HG03571 (cell line): ENCODE data around the gene CTXN1.
A peak's percentile ranks its signal among the peaks of the same experiment; 100 is the strongest.
"Not testable (repeated sequence)": the region's sequence is repeated elsewhere in the genome, so short reads cannot be mapped to it uniquely, and the experiment has no call there.

Source experiments
- ATAC-seq: cut with Tn5 transposase; IDR thresholded peaks from one replicate; pipeline ENCODE4 v1.9.1; 2021; ENCODE audit not compliant: unreplicated experiment

Gene CTXN1

DNA sequence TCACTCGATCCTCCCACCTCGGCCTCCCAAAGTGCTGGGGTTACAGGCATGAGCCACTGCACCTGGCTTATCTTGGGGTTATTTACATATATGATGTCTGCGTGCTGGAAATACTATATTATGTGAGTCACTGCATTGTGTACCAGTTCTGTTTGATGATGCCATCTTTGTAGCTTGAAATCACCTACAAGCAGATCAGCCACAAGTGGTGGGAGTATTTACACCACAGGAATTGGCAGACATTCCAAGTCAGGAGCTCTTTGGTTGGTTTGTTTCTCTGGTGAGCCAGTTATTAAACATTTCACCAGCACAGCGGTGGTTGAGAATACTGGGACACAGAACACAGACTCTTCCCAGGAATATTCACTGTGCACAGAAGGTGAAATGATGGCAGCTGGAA lies 22.0 kb upstream of the CTXN1 start:
- ATAC-seq: no peak

DNA sequence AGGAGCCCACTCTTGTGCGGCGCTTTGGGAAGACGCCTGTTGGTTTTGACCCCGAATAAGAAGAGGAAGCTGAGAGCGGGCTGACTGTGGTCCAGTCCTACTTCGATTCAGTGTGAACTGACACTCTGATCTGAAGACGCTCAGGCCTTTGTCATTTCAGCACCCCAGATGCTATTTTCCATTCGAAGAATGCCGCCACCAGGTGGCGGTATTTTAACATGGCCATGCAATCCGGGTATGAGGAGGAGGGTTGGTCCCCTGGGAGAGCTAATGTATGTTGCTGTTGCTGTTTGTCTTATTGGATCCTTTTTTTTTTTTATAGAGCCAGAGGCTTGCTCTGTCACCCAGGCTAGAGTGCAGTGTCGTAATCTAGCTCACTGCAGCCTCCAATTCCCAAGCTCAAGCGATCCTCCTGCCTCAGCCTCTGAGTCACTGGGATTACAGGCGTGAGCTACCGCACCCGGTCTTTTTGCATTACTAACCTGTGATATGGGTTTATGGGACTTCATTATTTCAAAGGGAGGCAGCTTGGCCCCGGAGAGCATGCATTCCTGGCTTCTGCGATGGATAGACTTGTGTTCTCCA lies 18.3 kb upstream of the CTXN1 start:
- peak; percentile 33 for ATAC-seq

GRCh38 chr19:7943444-7944176 lies 17.7 kb upstream of the CTXN1 start, which contains the start of gene TIMM44:
TSS of gene TIMM44 (minus strand) at chr19:7943666. CDS start at chr19:7943651, 15 bp downstream.
- ATAC-seq: peak; percentile 91

GRCh38 chr19:7942981-7943443 lies 17.1 kb upstream of the CTXN1 start:
- ATAC-seq: no peak

GRCh38 chr19:7941895-7942596 lies 16.1 kb upstream of the CTXN1 start:
- no peak for ATAC-seq

DNA sequence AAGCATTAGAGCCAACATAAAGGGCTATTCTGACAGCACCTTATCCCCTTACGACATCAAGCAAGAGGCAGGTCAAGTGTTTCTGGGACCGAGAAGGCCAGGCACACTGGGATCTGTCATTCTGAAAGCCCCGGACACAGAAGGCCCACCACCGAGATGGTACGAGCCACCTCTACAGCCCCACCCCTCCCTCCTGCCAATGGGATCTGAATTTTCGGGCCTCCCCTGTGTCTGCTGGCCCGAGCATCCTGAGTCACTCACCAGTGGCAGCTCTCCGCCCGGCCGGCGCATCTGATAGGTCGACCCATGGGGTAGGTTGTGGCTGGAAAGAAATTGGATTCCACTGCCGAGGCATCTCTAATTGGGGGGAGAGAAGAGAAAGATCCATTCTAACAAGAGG lies 14.9 kb upstream of the CTXN1 start:
- no peak for ATAC-seq

DNA sequence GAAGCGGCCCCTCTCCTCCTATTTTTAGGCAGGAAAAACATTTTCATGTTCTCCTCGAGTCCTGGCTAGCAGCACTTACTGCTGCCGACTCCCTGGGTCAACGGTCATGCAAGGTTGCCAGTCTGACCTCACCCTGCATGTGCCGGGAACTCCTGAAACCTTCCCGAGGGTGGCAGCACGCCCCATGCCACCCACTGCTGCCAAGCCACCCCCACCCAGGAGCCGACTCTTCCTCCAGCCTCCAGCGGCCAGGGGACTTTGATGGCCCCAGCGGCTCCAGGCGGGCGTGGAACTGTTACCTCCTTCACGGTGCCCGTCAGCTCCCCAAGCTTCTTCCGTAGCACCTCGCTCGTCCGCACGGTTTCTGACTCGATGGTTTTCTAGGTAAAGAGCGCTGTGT lies 8.8 kb upstream of the CTXN1 start:
- ATAC-seq: no peak

DNA sequence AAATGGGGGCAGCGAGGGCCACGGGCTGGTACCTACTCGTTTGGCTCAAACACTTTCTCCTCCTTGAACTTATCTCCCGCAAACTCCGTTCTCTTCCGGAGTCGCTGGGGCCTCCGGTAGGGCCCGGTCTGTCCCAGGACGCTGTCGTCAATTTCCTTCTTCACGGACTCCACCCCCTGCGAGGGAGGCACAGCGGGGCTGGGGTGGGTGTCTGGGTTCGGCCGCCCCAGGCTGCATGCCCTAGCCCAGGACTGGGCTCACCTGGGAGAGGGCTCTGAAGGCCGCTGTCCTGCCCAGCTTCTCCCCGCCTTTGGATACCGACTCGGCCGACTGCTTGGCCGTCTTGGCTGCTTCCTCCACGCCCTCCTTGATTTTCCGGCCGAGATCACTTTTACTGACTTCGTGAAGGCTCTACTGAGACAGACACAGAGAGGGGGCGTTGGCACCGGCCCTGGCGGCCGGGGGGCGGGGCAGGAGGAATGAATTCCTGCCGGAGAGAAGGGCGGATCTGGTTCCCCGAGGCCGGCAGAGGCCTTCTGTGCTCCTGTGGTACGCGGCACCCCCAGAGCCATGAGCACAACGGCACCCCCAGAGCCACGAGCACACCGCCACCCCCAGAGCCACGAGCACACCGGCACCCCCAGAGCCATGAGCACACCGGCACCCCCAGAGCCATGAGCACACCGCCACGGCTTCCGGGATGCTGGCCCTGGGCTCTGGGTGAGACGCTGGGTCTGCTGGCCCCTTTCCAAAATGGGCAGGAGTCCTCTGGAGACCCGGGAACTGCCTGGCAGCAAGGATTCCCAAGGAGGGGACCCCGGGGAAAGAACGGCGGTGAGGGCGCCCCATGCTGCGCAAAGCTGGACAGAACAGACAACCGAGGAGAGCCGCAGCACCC lies 8.1 kb upstream of the CTXN1 start:
- ATAC-seq: no peak

DNA sequence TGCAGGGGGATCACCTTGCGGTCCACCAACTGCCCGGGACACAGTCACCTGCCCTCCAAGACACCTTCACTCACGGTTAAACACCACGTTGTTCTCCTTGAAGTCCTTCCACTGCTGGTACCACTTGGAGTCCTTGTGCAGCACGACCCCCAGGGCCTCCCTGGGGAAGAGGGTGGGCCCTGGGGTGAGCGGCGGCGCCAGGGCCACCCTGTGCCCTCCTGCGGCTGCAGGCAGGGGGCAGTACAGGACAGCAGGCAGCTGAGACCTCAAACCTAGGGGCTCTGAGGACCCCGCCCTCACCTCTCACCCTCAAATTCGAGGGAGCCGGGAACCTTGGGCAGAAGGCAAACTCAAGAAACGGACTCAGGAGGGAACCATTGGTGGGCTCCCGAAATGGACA lies 7.5 kb upstream of the CTXN1 start:
- no peak for ATAC-seq

DNA sequence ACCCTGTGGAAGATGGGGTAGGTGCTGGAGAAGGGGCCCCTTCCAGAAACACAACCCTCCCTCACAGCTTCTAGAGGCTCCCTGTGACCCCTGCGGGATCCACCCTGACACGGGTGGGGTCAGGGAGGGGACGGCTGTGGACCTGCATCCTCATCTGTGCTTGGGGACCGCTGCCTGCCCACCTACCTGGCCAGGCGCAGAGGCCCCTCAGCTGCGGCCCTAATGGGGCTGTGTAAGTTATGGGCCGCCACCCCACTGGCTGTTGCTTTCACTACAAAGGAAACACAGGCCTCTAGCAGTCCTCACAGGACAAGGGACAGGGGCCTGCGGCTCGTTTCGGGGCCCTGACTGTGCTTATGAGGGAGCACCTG lies 7.0 kb upstream of the CTXN1 start:
- ATAC-seq: no peak

DNA sequence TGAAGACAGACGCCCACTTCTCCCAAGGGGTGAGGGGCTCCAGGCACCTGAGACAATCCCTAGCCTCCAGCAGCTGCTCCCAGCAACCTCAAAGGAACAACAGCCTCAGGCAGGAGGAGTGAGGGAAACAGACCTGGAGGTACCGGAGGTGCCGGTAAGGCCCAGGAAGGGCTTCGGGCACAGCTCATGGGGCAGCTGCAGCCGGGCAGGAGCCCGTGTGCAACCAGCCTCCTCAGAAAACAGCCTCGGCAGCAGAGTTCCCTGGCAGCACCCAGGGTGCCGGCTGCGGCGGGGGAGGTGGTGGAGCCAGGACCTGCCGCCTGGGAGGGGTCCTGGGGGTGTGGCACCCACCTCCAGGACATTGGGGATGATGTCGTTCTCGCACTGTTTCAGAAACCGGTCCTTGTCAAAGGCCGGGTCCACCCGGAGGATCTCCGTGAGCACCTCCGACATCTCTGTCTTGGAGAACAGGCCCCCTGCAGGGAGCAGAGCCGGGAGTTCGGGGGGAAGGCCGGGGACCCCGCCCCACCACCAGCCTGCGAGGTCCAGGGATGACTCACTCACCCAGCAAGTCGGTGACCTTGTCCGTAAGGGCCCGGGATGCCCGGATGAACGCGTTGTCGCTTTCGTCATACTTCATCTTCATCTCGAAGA lies 6.5 kb upstream of the CTXN1 start:
- no peak for ATAC-seq

DNA sequence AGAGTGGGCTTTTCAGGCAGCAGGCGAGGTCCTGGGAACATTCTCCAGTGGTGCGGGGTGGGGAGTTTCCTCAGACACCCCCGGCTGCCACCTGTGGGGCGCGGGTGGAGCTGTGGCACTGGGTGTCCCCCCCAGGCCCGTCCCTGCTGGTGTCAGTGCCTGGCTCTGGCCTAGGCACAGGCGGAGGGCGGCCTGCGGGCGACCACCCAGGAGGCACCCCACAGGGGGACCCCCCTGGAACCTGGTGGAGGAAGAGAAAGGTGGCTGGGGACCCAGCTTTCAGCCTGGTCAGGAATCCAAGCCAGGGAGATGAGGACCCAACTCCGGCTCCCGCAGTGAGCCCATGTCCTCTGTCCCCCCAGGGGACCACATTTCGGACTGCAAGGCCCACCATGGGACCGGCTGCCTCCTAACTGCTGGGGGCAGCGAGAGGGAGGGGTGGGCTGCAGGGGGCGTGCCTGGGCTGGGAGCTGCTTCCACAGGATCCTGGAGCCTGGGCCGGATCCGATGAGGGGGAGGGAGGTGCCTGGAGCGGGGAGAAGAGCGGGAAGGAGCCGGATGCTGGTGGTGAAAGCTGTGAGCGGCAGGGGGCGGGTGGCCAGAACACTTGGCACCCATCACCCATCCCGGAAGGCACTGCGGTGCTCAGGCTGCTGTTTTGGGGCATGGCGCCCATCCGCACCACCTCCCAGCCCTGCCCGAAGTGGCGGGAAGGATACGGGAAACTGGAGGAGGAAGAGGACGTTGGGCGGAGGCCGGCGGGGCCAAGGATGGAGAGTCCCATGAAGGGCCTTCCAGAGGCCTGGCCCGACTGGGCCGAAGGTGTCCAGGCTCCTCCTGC lies 5.5 kb upstream of the CTXN1 start:
- no peak for ATAC-seq

DNA sequence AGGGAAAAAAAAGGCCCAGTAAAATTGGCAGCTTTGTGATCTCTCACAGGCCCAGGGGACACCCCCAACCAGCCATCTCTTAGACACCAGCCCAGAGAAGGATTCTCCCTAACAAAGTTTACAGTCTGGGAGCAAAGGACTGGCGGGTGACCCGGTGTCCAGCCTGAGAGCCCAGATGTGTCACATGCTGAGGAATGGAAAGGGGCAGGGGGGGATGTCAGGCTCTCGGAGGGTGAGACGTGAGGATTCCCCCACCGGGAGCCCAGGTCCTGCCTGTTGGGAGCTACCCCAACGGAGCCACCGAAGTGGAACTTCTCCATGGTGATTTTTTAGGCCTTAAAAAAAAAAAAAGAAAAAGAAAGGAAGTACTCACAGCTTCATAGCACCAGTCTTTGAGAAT lies 4.8 kb upstream of the CTXN1 start:
- ATAC-seq: no peak

- not testable (repeated sequence) for ATAC-seq
These were observed 4.1 kb upstream of the CTXN1 start for GRCh38 chr19:7930030-7930429.

GRCh38 chr19:7928741-7929701 lies 3.1 kb upstream of the CTXN1 start:
- ATAC-seq: no peak

GRCh38 chr19:7928334-7928706 lies 2.4 kb upstream of the CTXN1 start:
- no peak for ATAC-seq

GRCh38 chr19:7927605-7928333 lies 1.8 kb upstream of the CTXN1 start:
- no peak for ATAC-seq
